Tibial nerve (tissue), 4 donors: ENCODE measurements around the gene FBLIM1.
A peak's percentile ranks its signal among the peaks of the same experiment; 100 is the strongest.

Experiments
- EP300 ChIP-seq, 2 donors: sonication (generic); formaldehyde crosslinking; IDR thresholded peaks; one replicate each; pipeline ENCODE4 v1.6.1; 2017; ENCODE audit warnings: antibody characterized with exemption in 2 of 2, mild to moderate bottlenecking in 1 of 2
- TF ChIP-seq, protein P1 (sequence below), 5 experiments: fragments of 200-600 bp in 3 of 5; fragments of 450-650 bp in 2 of 5; sonication (generic) in 3 of 5; IDR thresholded peaks; one replicate each; pipeline ENCODE4 v1.5.1; 2016 to 2019; ENCODE audit warnings: antibody characterized with exemption in 5 of 5, mild to moderate bottlenecking in 3 of 5, moderate library complexity in 2 of 5

DNA sequence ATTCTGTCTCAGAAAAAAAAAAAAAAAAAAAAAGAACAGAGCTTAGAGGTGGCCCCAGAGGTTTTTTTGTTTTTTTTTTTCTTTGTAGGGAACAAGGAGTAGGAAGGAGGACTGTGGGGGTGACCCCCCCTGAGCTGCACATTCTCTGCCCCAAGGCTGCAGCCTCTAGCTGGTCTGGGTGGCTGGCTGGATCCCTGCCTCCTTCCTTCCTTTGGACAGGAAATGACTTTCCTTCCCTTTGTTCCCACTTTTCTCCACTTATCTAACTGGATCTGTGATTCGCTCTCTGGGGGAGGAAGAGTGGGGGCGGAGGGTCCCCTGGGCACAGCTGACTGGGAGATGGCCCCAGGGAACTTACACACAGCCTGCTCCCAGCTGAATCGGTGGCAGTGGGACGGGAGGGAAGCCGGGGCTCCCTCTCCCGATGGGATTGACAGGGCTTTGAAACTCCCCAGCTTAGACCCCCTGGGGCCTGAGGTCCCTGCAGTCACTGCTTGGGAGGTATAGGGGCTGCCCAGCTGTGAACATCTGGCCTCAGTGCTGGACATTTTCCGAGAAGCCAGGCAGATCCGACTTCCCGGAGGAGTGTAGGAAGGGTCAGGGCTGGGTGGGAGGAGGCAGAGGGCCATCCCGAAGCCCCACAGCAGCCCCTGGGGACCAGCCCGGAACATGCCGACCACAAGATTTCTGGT is 2.1 kb downstream of the FBLIM1 start:
- peak in 1 of 2 donors; percentile 17 for TF ChIP-seq EP300 (IDR thresholded peaks at IDR 0.05)
- TF ChIP-seq, protein P1, sequence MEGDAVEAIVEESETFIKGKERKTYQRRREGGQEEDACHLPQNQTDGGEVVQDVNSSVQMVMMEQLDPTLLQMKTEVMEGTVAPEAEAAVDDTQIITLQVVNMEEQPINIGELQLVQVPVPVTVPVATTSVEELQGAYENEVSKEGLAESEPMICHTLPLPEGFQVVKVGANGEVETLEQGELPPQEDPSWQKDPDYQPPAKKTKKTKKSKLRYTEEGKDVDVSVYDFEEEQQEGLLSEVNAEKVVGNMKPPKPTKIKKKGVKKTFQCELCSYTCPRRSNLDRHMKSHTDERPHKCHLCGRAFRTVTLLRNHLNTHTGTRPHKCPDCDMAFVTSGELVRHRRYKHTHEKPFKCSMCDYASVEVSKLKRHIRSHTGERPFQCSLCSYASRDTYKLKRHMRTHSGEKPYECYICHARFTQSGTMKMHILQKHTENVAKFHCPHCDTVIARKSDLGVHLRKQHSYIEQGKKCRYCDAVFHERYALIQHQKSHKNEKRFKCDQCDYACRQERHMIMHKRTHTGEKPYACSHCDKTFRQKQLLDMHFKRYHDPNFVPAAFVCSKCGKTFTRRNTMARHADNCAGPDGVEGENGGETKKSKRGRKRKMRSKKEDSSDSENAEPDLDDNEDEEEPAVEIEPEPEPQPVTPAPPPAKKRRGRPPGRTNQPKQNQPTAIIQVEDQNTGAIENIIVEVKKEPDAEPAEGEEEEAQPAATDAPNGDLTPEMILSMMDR (IDR thresholded peaks at IDR 0.05), result no peak
